ENCODE measurements around the gene TUBB4A. TPM values are rescaled to one million over a fixed set of nuclear protein-coding genes. Genes with fewer than 3 reads are reported as not detected.

Gene TUBB4A
- total and polyA plus RNA-seq, 2 experiments from 2014 or later: not detected

DNA sequence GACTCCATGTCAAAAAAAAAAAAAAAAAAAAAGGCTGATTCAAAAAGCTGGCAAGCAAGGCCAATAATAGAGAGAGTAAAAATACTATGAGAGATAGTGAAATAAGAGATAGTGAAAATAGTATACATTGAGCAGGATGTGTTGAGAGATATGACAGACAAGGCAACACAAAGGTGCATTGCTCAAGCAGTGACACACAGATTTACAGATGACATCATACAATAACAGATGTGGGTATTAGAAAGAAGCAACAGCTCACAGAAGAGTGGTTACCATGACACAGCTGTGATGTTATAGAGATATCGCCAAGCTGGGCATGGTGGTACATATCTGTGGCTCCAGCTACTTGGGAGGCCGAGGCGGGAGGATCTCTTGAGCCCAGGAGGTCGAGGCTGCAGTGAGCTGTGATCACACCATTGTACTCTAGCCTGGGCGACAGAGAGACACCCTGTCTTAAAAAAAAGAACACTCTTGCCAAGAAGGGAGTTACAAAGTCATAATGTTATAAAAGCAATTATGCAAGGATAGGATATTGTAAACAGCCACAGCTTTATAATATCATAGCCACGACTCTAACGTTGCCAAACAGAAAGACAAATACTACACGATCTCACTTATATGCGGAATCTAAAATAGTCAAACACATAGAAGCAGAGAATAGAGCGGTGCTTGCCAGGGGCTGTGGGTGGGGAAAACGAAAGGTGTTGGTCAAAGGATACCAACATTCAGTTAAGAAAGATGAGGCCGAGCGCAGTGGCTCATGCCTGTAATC is 39.0 kb upstream of the TUBB4A start:
- Histone ChIP-seq H4K20me1 (ENCODE audit: insufficient read depth) (no peaks in the 10 kb centered on the region), H3K4me2 (ENCODE audit: unreplicated experiment) (no peak overlapping the region), H3K4me3 (no peak overlapping the region), H2AFZ (no peak overlapping the region), H3K27me3 (replicated peaks; ENCODE audit: insufficient read depth) (no peaks in the 10 kb centered on the region), H3K9me2 (ENCODE audit: insufficient read depth) (no peaks in the 10 kb centered on the region), H3K9ac (no peak overlapping the region), H3K4me1 (ENCODE audit: insufficient read depth) (peaks cover 13% of the 10 kb centered on the region), H3K9me3 (ENCODE audit: low read depth) (no peaks in the 10 kb centered on the region), H3K79me2 (ENCODE audit: insufficient read depth) (no peaks in the 10 kb centered on the region), H3K27ac (no peak overlapping the region), H3K36me3 (ENCODE audit: low read depth) (no peaks in the 10 kb centered on the region), H3F3A (ENCODE audit: insufficient read depth) (peaks cover 12% of the 10 kb centered on the region; the same call in 1 of the 2 replicates)
- WGBS, 2 experiments (ENCODE audit: low coverage in 1 of 2, low lambda C conversion rate in 2 of 2, missing lambda C conversion rate in 2 of 2): 68 to 70% methylated on average over 13 of the region's 13 CpGs
- in situ Hi-C loops (cut with MboI): no loop called here
- peak; percentile 50 for DNase-seq
- TF ChIP-seq EZH2phosphoT487 (IDR thresholded peaks at IDR 0.05; ENCODE audit: insufficient read depth, low read depth): no peak

DNA sequence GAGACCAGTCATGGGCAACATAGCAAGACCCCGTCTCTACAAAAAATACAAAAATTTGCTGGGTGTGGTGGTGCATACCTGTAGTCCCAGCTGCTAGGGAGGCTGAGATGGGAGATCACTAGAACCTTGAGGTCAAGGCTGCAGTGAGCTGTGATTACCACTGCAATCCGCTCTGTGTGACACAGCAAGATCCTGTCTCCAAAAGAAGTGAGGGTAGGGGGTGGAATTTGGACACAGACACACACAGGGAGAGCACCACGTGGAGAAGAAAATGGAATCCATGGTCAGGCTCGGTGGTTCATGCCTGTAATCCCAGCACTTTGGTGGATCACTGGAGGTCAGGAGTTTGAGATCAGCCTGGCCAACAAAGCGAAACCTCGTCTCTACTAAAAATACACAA is 37.4 kb upstream of the TUBB4A start:
- Histone ChIP-seq H3K9me2 (ENCODE audit: insufficient read depth) (no peaks in the 10 kb centered on the region), H4K20me1 (ENCODE audit: insufficient read depth) (no peaks in the 10 kb centered on the region), H3K4me2 (ENCODE audit: unreplicated experiment) (no peak overlapping the region), H3K4me1 (ENCODE audit: insufficient read depth) (peaks cover 13% of the 10 kb centered on the region), H3K4me3 (no peak overlapping the region), H3K9me3 (ENCODE audit: low read depth) (no peaks in the 10 kb centered on the region), H3F3A (ENCODE audit: insufficient read depth) (peaks cover 12% of the 10 kb centered on the region; the same call in 1 of the 2 replicates), H3K27me3 (replicated peaks; ENCODE audit: insufficient read depth) (no peaks in the 10 kb centered on the region), H2AFZ (no peak overlapping the region), H3K27ac (no peak overlapping the region), H3K79me2 (ENCODE audit: insufficient read depth) (no peaks in the 10 kb centered on the region), H3K9ac (no peak overlapping the region), H3K36me3 (ENCODE audit: low read depth) (no peaks in the 10 kb centered on the region)
- DNase-seq: no peak
- WGBS, 2 experiments (ENCODE audit: low coverage in 1 of 2, low lambda C conversion rate in 2 of 2, missing lambda C conversion rate in 2 of 2): 85 to 92% methylated on average over 6 of the region's 6 CpGs
- TF ChIP-seq EZH2 (IDR thresholded peaks at IDR 0.05; ENCODE audit: insufficient read depth, poor library complexity, severe bottlenecking) (no peak), EZH2phosphoT487 (IDR thresholded peaks at IDR 0.05; ENCODE audit: insufficient read depth, low read depth) (no peak)
- in situ Hi-C loops (cut with MboI): no loop called here

DNA sequence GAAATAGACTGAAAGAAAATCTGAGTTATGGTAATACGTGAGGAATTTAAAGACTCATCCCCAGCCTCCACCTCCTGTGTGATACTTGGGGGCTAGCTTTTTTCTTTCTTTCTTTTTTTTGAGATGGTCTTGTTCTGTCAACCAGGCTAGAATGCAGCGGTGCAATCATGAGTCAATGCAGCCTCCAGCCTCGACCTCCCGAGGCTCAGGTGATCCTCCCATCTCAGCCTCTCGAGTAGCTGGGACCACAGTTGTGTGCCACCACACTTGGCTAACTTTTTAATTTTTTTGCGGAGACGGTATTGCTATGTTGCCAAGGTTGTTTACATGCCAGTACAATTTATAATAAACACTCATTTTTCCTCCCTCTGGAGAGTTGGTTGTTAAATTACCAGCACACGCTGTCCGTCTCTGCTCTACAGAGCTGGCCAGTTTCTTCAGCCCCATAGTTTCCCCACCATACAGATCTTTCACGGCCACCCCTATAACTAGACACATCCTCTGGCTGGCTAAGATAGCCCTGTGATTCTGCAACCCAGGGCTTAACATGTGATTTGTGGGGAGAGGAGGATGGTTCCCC is 33.5 kb upstream of the TUBB4A start:
- H3K9me2 ChIP-seq (ENCODE audit: insufficient read depth): no peaks in the 10 kb centered on the region
- peaks cover 9% of the 10 kb centered on the region for H3K27me3 ChIP-seq (replicated peaks; ENCODE audit: insufficient read depth)
- H3K9me3 ChIP-seq (ENCODE audit: low read depth): no peaks in the 10 kb centered on the region
- H3F3A ChIP-seq (ENCODE audit: insufficient read depth): peaks cover 12% of the 10 kb centered on the region; the same call in 1 of the 2 replicates
- no peaks in the 10 kb centered on the region for H3K36me3 ChIP-seq (ENCODE audit: low read depth)
- H2AFZ ChIP-seq: no peak overlapping the region
- no peak for DNase-seq
- TF ChIP-seq EZH2phosphoT487 (IDR thresholded peaks at IDR 0.05; ENCODE audit: insufficient read depth, low read depth): no peak
- TF ChIP-seq EZH2 (IDR thresholded peaks at IDR 0.05; ENCODE audit: insufficient read depth, poor library complexity, severe bottlenecking): no peak
- WGBS, 2 experiments (ENCODE audit: low coverage in 1 of 2, low lambda C conversion rate in 2 of 2, missing lambda C conversion rate in 2 of 2): 92 to 93% methylated on average over 10 of the region's 10 CpGs
- H3K4me1 ChIP-seq (ENCODE audit: insufficient read depth): peaks cover 13% of the 10 kb centered on the region
- H3K27ac ChIP-seq: no peak overlapping the region
- no peak overlapping the region for H3K4me3 ChIP-seq
- no peaks in the 10 kb centered on the region for H3K79me2 ChIP-seq (ENCODE audit: insufficient read depth)
- H3K4me2 ChIP-seq (ENCODE audit: unreplicated experiment): no peak overlapping the region
- no peak overlapping the region for H3K9ac ChIP-seq
- in situ Hi-C loops (cut with MboI): no loop called here
- H4K20me1 ChIP-seq (ENCODE audit: insufficient read depth): no peaks in the 10 kb centered on the region

GRCh38 chr19:6534451-6535093 is 32.5 kb upstream of the TUBB4A start:
- Histone ChIP-seq H3K9me2 (ENCODE audit: insufficient read depth) (no peaks in the 10 kb centered on the region), H3K4me3 (no peak overlapping the region), H3K4me2 (ENCODE audit: unreplicated experiment) (no peak overlapping the region), H2AFZ (no peak overlapping the region), H3K27ac (no peak overlapping the region), H4K20me1 (ENCODE audit: insufficient read depth) (no peaks in the 10 kb centered on the region), H3K4me1 (ENCODE audit: insufficient read depth) (peaks cover 17% of the 10 kb centered on the region), H3K9ac (no peak overlapping the region), H3K79me2 (ENCODE audit: insufficient read depth) (no peaks in the 10 kb centered on the region), H3F3A (ENCODE audit: insufficient read depth) (peaks cover 12% of the 10 kb centered on the region; the same call in 1 of the 2 replicates), H3K36me3 (ENCODE audit: low read depth) (no peaks in the 10 kb centered on the region), H3K27me3 (replicated peaks; ENCODE audit: insufficient read depth) (peaks cover 9% of the 10 kb centered on the region), H3K9me3 (ENCODE audit: low read depth) (no peaks in the 10 kb centered on the region)
- WGBS, 2 experiments (ENCODE audit: low coverage in 1 of 2, low lambda C conversion rate in 2 of 2, missing lambda C conversion rate in 2 of 2): 91 to 93% methylated on average over 36 to 40 of the region's 40 CpGs
- no peak for TF ChIP-seq EZH2phosphoT487 (IDR thresholded peaks at IDR 0.05; ENCODE audit: insufficient read depth, low read depth)
- no peak for TF ChIP-seq EZH2 (IDR thresholded peaks at IDR 0.05; ENCODE audit: insufficient read depth, poor library complexity, severe bottlenecking)
- DNase-seq: no peak
- in situ Hi-C loops (cut with MboI): no loop called here

Measured in GM23248 (cell line).